H1 (cell line): ENCODE data around the gene SLC1A1. TPM values are rescaled to one million over a fixed set of nuclear protein-coding genes. Genes with fewer than 3 reads are reported as not detected.
A peak's percentile ranks its signal among the peaks of the same experiment; 100 is the strongest.

Source experiments
- BCL11A ChIP-seq, 2 experiments: IDR thresholded peaks; one replicate each; pipeline ENCODE4 v1.6.1; 2011; ENCODE audit warnings: low read depth in 2 of 2, low read length in 2 of 2, mild to moderate bottlenecking in 2 of 2
- EP300 ChIP-seq, 2 experiments: IDR thresholded peaks; 1 replicate in 1 of 2; 2 replicates in 1 of 2; pipeline ENCODE4 v1.6.1; 2011 to 2012; ENCODE audit warnings: low read depth in 2 of 2, low read length in 2 of 2, mild to moderate bottlenecking in 2 of 2, borderline replicate concordance in 1 of 2, inconsistent platforms in 1 of 2, moderate library complexity in 1 of 2
- EZH2 ChIP-seq: fragments of 200-600 bp; sonication (generic); IDR thresholded peaks from 2 replicates; pipeline ENCODE4 v1.7.1; 2012; ENCODE audit warnings: low read depth, mild to moderate bottlenecking, moderate library complexity, low read length, inconsistent platforms; ENCODE audit not compliant: severe bottlenecking
- GABPA ChIP-seq: IDR thresholded peaks from 2 replicates; pipeline ENCODE4 v1.6.1; 2011; ENCODE audit warnings: mild to moderate bottlenecking, low read length, moderate library complexity, borderline replicate concordance; ENCODE audit not compliant: insufficient read depth
- HDAC2 ChIP-seq, 2 experiments: fragments of 300-600 bp in 1 of 2; sonication (generic) in 1 of 2; IDR thresholded peaks; 2 replicates each; pipeline ENCODE4 v1.6.1; 2011 to 2012; ENCODE audit warnings: low read depth in 2 of 2, low read length in 2 of 2, mild to moderate bottlenecking in 2 of 2, moderate library complexity in 2 of 2, borderline replicate concordance in 1 of 2, inconsistent platforms in 1 of 2
- POLR2AphosphoS5 ChIP-seq: IDR thresholded peaks from 2 replicates; pipeline ENCODE4 v1.6.1; 2011; ENCODE audit warnings: low read depth, low read length
- TAF7 ChIP-seq: optimal IDR thresholded peaks from 2 replicates; pipeline ENCODE3; 2011; ENCODE audit warnings: low read depth, mild to moderate bottlenecking, inconsistent platforms, low read length, moderate library complexity, borderline replicate concordance
- TBP ChIP-seq: IDR thresholded peaks from 2 replicates; pipeline ENCODE4 v1.6.1; 2011; ENCODE audit warnings: low read depth, low read length, improper control_type of control experiment
- polyA plus RNA-seq, 7 experiments: library from polyadenylated mRNA; depleted of rRNA in 3 of 7; stranded (reverse) in 5 of 7; unstranded in 2 of 7; fragments of >200 nt in 5 of 7; fragments of 200-250 nt in 2 of 7; gene quantifications; 1 replicate in 5 of 7; 2 replicates in 1 of 7; 4 replicates in 1 of 7; pipeline versions ENCODE4 v1.2.1 to v1.2.3, GENCODE V29; 2011 to 2013; ENCODE audit warnings: missing spikeins in 2 of 7, mixed read lengths in 2 of 7
- total RNA-seq: library from RNA; stranded (reverse); fragmentation: NEBNext Ultra II Directional; extraction: Animal tissue kit (Norgen Biotek cat#: 25700); gene quantifications from 2 replicates; pipeline ENCODE4 v1.2.1, GENCODE V29; 2021
- TF ChIP-seq, protein P1 (sequence below): fragments of 300-600 bp; sonication (generic); IDR thresholded peaks from 2 replicates; pipeline ENCODE4 v1.7.1; 2012; ENCODE audit warnings: low read length, moderate library complexity, mild to moderate bottlenecking, inconsistent platforms; ENCODE audit not compliant: insufficient replicate concordance
- TF ChIP-seq, protein P2 (sequence below): IDR thresholded peaks from 2 replicates; pipeline ENCODE4 v1.6.1; 2012; ENCODE audit warnings: inconsistent platforms

The SLC1A1 gene
- total and polyA plus RNA-seq, 2 of the 8 experiments (the other 6 are each of a cell fraction or from before 2014, with no cell fraction given), result 4.7 to 11.7 TPM

DNA sequence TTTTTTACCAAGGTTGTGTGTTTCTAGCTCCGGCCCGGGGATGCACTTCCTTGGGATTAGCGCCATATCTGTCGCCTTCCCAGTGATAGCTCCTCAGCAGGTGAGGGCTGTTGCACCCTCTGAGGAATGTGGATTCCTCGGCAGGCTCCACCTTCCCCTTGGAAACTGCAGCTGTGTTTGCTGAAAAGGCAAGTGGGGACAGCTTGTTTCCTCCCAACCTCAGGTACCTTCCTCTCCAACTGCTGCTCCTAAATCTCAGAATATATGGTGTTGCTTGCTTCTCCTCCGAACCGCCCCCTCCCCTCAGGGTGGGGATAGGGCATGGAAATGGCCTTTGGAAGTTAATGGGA, 1.3 kb downstream of the SLC1A1 start (continued):
- TF ChIP-seq, protein P1, sequence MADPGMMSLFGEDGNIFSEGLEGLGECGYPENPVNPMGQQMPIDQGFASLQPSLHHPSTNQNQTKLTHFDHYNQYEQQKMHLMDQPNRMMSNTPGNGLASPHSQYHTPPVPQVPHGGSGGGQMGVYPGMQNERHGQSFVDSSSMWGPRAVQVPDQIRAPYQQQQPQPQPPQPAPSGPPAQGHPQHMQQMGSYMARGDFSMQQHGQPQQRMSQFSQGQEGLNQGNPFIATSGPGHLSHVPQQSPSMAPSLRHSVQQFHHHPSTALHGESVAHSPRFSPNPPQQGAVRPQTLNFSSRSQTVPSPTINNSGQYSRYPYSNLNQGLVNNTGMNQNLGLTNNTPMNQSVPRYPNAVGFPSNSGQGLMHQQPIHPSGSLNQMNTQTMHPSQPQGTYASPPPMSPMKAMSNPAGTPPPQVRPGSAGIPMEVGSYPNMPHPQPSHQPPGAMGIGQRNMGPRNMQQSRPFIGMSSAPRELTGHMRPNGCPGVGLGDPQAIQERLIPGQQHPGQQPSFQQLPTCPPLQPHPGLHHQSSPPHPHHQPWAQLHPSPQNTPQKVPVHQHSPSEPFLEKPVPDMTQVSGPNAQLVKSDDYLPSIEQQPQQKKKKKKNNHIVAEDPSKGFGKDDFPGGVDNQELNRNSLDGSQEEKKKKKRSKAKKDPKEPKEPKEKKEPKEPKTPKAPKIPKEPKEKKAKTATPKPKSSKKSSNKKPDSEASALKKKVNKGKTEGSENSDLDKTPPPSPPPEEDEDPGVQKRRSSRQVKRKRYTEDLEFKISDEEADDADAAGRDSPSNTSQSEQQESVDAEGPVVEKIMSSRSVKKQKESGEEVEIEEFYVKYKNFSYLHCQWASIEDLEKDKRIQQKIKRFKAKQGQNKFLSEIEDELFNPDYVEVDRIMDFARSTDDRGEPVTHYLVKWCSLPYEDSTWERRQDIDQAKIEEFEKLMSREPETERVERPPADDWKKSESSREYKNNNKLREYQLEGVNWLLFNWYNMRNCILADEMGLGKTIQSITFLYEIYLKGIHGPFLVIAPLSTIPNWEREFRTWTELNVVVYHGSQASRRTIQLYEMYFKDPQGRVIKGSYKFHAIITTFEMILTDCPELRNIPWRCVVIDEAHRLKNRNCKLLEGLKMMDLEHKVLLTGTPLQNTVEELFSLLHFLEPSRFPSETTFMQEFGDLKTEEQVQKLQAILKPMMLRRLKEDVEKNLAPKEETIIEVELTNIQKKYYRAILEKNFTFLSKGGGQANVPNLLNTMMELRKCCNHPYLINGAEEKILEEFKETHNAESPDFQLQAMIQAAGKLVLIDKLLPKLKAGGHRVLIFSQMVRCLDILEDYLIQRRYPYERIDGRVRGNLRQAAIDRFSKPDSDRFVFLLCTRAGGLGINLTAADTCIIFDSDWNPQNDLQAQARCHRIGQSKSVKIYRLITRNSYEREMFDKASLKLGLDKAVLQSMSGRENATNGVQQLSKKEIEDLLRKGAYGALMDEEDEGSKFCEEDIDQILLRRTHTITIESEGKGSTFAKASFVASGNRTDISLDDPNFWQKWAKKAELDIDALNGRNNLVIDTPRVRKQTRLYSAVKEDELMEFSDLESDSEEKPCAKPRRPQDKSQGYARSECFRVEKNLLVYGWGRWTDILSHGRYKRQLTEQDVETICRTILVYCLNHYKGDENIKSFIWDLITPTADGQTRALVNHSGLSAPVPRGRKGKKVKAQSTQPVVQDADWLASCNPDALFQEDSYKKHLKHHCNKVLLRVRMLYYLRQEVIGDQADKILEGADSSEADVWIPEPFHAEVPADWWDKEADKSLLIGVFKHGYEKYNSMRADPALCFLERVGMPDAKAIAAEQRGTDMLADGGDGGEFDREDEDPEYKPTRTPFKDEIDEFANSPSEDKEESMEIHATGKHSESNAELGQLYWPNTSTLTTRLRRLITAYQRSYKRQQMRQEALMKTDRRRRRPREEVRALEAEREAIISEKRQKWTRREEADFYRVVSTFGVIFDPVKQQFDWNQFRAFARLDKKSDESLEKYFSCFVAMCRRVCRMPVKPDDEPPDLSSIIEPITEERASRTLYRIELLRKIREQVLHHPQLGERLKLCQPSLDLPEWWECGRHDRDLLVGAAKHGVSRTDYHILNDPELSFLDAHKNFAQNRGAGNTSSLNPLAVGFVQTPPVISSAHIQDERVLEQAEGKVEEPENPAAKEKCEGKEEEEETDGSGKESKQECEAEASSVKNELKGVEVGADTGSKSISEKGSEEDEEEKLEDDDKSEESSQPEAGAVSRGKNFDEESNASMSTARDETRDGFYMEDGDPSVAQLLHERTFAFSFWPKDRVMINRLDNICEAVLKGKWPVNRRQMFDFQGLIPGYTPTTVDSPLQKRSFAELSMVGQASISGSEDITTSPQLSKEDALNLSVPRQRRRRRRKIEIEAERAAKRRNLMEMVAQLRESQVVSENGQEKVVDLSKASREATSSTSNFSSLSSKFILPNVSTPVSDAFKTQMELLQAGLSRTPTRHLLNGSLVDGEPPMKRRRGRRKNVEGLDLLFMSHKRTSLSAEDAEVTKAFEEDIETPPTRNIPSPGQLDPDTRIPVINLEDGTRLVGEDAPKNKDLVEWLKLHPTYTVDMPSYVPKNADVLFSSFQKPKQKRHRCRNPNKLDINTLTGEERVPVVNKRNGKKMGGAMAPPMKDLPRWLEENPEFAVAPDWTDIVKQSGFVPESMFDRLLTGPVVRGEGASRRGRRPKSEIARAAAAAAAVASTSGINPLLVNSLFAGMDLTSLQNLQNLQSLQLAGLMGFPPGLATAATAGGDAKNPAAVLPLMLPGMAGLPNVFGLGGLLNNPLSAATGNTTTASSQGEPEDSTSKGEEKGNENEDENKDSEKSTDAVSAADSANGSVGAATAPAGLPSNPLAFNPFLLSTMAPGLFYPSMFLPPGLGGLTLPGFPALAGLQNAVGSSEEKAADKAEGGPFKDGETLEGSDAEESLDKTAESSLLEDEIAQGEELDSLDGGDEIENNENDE, result no peak
- TF ChIP-seq, protein P2, sequence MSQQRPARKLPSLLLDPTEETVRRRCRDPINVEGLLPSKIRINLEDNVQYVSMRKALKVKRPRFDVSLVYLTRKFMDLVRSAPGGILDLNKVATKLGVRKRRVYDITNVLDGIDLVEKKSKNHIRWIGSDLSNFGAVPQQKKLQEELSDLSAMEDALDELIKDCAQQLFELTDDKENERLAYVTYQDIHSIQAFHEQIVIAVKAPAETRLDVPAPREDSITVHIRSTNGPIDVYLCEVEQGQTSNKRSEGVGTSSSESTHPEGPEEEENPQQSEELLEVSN, result no peak
- TF ChIP-seq EP300 (IDR thresholded peaks at IDR 0.05; ENCODE audit: borderline replicate concordance in 1 of 2, low read depth in 2 of 2, low read length in 2 of 2) (peak in 1 of 2 experiments; percentile 47; a peak in 1 of 3 replicates), TAF7 (no peak), BCL11A (IDR thresholded peaks at IDR 0.05; ENCODE audit: low read depth in 2 of 2, low read length in 2 of 2) (no peak), GABPA (no peak), POLR2AphosphoS5 (peak; percentile 54; the same call in 1 of the 2 replicates), TBP (no peak), EZH2 (no peak), HDAC2 (IDR thresholded peaks at IDR 0.05; ENCODE audit: borderline replicate concordance in 1 of 2, low read depth in 2 of 2, low read length in 2 of 2) (0 out of 4 replicates have a peak, but pooled peaks of 1 of the 2 experiments have one; percentile 72)
